GM12874 (cell line): ENCODE data around the gene ABCC8.

Source experiments
- CTCF ChIP-seq: IDR thresholded peaks from 2 replicates; pipeline ENCODE4 v1.5.1; 2011; ENCODE audit warnings: low read depth, mild to moderate bottlenecking, control low read depth, low read length, moderate library complexity; ENCODE audit not compliant: insufficient read depth

ABCC8 gene

GRCh38 chr11:17394743-17395390 is 81.8 kb downstream of the ABCC8 start:
- TF ChIP-seq CTCF, result no peak

GRCh38 chr11:17393472-17393871 is 83.2 kb downstream of the ABCC8 start:
- no peak for TF ChIP-seq CTCF

- no peak for TF ChIP-seq CTCF
Observed at GRCh38 chr11:17392872-17393271, 83.8 kb downstream of the ABCC8 start.

GRCh38 chr11:17391493-17392355 is 84.9 kb downstream of the ABCC8 start:
- TF ChIP-seq CTCF, result no peak

- TF ChIP-seq CTCF, result no peak
Observed at GRCh38 chr11:17389957-17390649, 86.5 kb downstream of the ABCC8 start.

GRCh38 chr11:17389211-17389956 is 87.3 kb downstream of the ABCC8 start:
- peak; percentile 66 for TF ChIP-seq CTCF

GRCh38 chr11:17388609-17389210 is 87.9 kb downstream of the ABCC8 start, which contains the start of gene KCNJ11:
KCNJ11 (minus strand) TSS chr11:17388659; CDS start chr11:17388091, 568 bp downstream.
- TF ChIP-seq CTCF, result no peak
